ENCODE measurements around the gene OR2H1. TPM values are rescaled to one million over a fixed set of nuclear protein-coding genes. Genes with fewer than 3 reads are reported as not detected.

OR2H1 gene
- total and polyA plus RNA-seq, 11 donors: not detected

- WGBS, 4 donors: 73 to 87% (median 77%) methylated on average over 5 of the region's 5 CpGs
- no peaks in the 10 kb centered on the region for H3K4me1 ChIP-seq
These were observed 4.3 kb downstream of the OR2H1 start for GRCh38 chr6:29461021-29461814.

GRCh38 chr6:29462022-29462421 is 5.1 kb downstream of the OR2H1 start:
- intact Hi-C loops (cut with DNase I): no loop called here
- TF ChIP-seq CTCF (IDR thresholded peaks at IDR 0.05) (no peak), POLR2A (IDR thresholded peaks at IDR 0.05) (no peak)
- no peaks in the 10 kb centered on the region for H3K4me1 ChIP-seq

More at GRCh38 chr6:29461021-29461814, 4.3 kb downstream of the OR2H1 start:
- Histone ChIP-seq H3K27me3 (peaks cover 0 to 5% (median 0%) of the 10 kb centered on the region in 9 donors), H3K36me3 (no peaks in the 10 kb centered on the region), H3K27ac (no peak overlapping the region), H3K4me3 (no peak overlapping the region), H3K9me3 (no peaks in the 10 kb centered on the region)
- TF ChIP-seq CTCF (IDR thresholded peaks at IDR 0.05): no peak
- TF ChIP-seq POLR2A (IDR thresholded peaks at IDR 0.05): no peak
- DNase-seq: no peak
- intact Hi-C loops (cut with DNase I): no loop called here
- ATAC-seq: no peak

DNA sequence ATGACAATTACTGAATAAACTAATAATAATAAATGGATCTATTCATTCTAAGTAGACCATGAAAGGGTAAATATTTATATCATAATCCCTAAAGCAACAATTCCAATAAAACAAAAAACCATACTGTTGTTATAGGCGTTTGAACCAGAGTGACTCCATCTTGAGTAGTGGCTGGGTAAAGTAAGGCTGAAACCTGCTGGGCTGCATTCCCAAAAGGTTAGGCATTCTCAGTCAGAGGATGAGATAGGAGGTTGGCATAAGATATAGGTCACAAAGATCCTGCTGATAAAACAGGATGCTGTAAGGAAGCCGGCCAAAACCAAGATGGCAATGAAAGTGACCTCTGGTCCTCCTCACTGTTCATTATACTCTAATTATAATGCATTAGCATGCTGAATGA is 8.3 kb downstream of the OR2H1 start:
- no peak overlapping the region for H3K27ac ChIP-seq
- H3K9me3 ChIP-seq: no peaks in the 10 kb centered on the region
- H3K36me3 ChIP-seq: no peaks in the 10 kb centered on the region
- WGBS, 4 donors: 70 to 83% (median 77%) methylated on average over 2 of the region's 2 CpGs
- ATAC-seq (no peak), DNase-seq (no peak)
- peaks cover 0 to 5% (median 0%) of the 10 kb centered on the region in 9 donors for H3K27me3 ChIP-seq
- TF ChIP-seq CTCF (IDR thresholded peaks at IDR 0.05): no peak
- TF ChIP-seq POLR2A (IDR thresholded peaks at IDR 0.05): no peak
- intact Hi-C loops (cut with DNase I): no loop called here
- H3K4me3 ChIP-seq: no peak overlapping the region
- H3K4me1 ChIP-seq: no peaks in the 10 kb centered on the region

More at GRCh38 chr6:29462022-29462421, 5.1 kb downstream of the OR2H1 start:
- no peak for ATAC-seq
- WGBS, 4 donors: 75 to 85% (median 79%) methylated on average over 6 of the region's 6 CpGs
- no peak overlapping the region for H3K27ac ChIP-seq
- no peaks in the 10 kb centered on the region for H3K36me3 ChIP-seq
- H3K9me3 ChIP-seq: no peaks in the 10 kb centered on the region
- peaks cover 0 to 5% (median 0%) of the 10 kb centered on the region in 9 donors for H3K27me3 ChIP-seq
- no peak overlapping the region for H3K4me3 ChIP-seq
- no peak for DNase-seq

DNA sequence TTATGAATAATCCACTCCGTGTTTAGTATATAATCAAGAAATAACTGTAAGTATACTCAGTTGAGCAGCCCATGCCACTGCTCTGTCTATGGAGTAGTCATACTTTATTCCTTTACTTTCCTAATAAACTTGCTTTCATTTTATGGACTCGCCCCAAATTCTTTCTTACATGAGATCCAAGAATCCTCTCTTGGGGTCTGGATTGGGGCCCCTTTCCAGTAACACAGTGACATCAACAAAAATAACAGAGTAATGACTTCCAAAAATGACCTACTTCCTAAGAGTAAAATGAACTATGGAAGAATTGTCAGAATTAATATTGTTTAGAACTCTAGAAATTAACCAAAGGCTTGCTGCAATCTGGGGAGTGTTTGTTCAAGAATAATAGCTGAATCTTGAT is 8.8 kb downstream of the OR2H1 start:
- 77 to 86% (median 84%) methylated on average over 2 of the region's 2 CpGs for WGBS, 4 donors
- intact Hi-C loops (cut with DNase I): no loop called here
- Histone ChIP-seq H3K4me1 (no peaks in the 10 kb centered on the region), H3K36me3 (no peaks in the 10 kb centered on the region), H3K27me3 (peaks cover 0 to 5% (median 0%) of the 10 kb centered on the region in 9 donors), H3K27ac (no peak overlapping the region), H3K9me3 (no peaks in the 10 kb centered on the region), H3K4me3 (no peak overlapping the region)
- DNase-seq (no peak), ATAC-seq (no peak)
- TF ChIP-seq CTCF (IDR thresholded peaks at IDR 0.05): no peak
- no peak for TF ChIP-seq POLR2A (IDR thresholded peaks at IDR 0.05)
